ENCODE measurements around the gene ANKDD1B.
"Not testable (repeated sequence)": the region's sequence is repeated elsewhere in the genome, so short reads cannot be mapped to it uniquely, and the experiment has no call there.

The ANKDD1B gene

GRCh38 chr5:75574791-75575190, 36.5 kb upstream of the ANKDD1B start:
- no peak for TF ChIP-seq CTCF (IDR thresholded peaks at IDR 0.05; ENCODE audit: unreplicated experiment in 3 of 3)
- H3K9me3 Mint-ChIP-seq, result no peaks in the 10 kb centered on the region
- H3K4me3 Mint-ChIP-seq, result no peak overlapping the region
- peaks cover 13% of the 10 kb centered on the region for H3K4me1 Mint-ChIP-seq
- H3K27ac Mint-ChIP-seq, result peak overlapping the region; percentile 91 to 97 (median 92)
- H3K27me3 Mint-ChIP-seq (ENCODE audit: low read depth), result no peaks in the 10 kb centered on the region
- H3K36me3 Mint-ChIP-seq (ENCODE audit: low read depth), result peaks cover 27% of the 10 kb centered on the region

- H3K27ac Mint-ChIP-seq, result peak overlapping the region in 1 of 3 experiments; percentile 76
- H3K4me1 Mint-ChIP-seq; H3K27me3 Mint-ChIP-seq (ENCODE audit: low read depth); H3K4me3 Mint-ChIP-seq; H3K9me3 Mint-ChIP-seq: not testable (repeated sequence)
- peaks cover 23% of the 10 kb centered on the region for H3K36me3 Mint-ChIP-seq (ENCODE audit: low read depth)
Observed at GRCh38 chr5:75578280-75578679, 33.0 kb upstream of the ANKDD1B start.

GRCh38 chr5:75584641-75585040, 26.6 kb upstream of the ANKDD1B start:
- no peaks in the 10 kb centered on the region for H3K4me1 Mint-ChIP-seq
- no peak overlapping the region for H3K4me3 Mint-ChIP-seq
- no peaks in the 10 kb centered on the region for H3K9me3 Mint-ChIP-seq

GRCh38 chr5:75588666-75589065, 22.6 kb upstream of the ANKDD1B start:
- Mint-ChIP-seq H3K27me3 (ENCODE audit: low read depth) (no peaks in the 10 kb centered on the region), H3K9me3 (no peaks in the 10 kb centered on the region), H3K36me3 (ENCODE audit: low read depth) (peaks cover 29% of the 10 kb centered on the region), H3K4me3 (no peak overlapping the region), H3K27ac (no peak overlapping the region), H3K4me1 (no peaks in the 10 kb centered on the region)
- TF ChIP-seq CTCF (IDR thresholded peaks at IDR 0.05; ENCODE audit: unreplicated experiment in 3 of 3), result no peak

More at GRCh38 chr5:75584641-75585040, 26.6 kb upstream of the ANKDD1B start:
- Mint-ChIP-seq H3K27ac (no peak overlapping the region), H3K27me3 (ENCODE audit: low read depth) (no peaks in the 10 kb centered on the region), H3K36me3 (ENCODE audit: low read depth) (peaks cover 24% of the 10 kb centered on the region)
- peak in 1 of 3 experiments; percentile 27 for TF ChIP-seq CTCF (IDR thresholded peaks at IDR 0.05; ENCODE audit: unreplicated experiment in 3 of 3)

- H3K9me3 Mint-ChIP-seq, result no peaks in the 10 kb centered on the region
- no peak overlapping the region for H3K4me3 Mint-ChIP-seq
- H3K27me3 Mint-ChIP-seq (ENCODE audit: low read depth), result no peaks in the 10 kb centered on the region
- H3K27ac Mint-ChIP-seq, result no peak overlapping the region
- H3K36me3 Mint-ChIP-seq (ENCODE audit: low read depth), result peaks cover 38% of the 10 kb centered on the region
- TF ChIP-seq CTCF (IDR thresholded peaks at IDR 0.05; ENCODE audit: unreplicated experiment in 3 of 3), result no peak
- peaks cover 15% of the 10 kb centered on the region for H3K4me1 Mint-ChIP-seq
Observed at GRCh38 chr5:75600535-75600934, 10.7 kb upstream of the ANKDD1B start.

- Mint-ChIP-seq H3K36me3 (ENCODE audit: low read depth) (peaks cover 31% of the 10 kb centered on the region), H3K27ac (no peak overlapping the region), H3K4me1 (peaks cover 15% of the 10 kb centered on the region), H3K9me3 (no peaks in the 10 kb centered on the region), H3K4me3 (no peak overlapping the region), H3K27me3 (ENCODE audit: low read depth) (no peaks in the 10 kb centered on the region)
- no peak for TF ChIP-seq CTCF (IDR thresholded peaks at IDR 0.05; ENCODE audit: unreplicated experiment in 3 of 3)
Observed at GRCh38 chr5:75601567-75601966, 9.7 kb upstream of the ANKDD1B start.

All from nephron (organoid).